Activated naive CD4-positive, alpha-beta T cell treated with anti-CD3 and anti-CD28 coated beads, Interleukin-2, amount 10 ng/mL, durations not matched to agents 7 days and 5 days (primary cell): Measurements from ENCODE around the gene CAMTA1.
A peak's percentile ranks its signal among the peaks of the same experiment; 100 is the strongest.

Experiments used
- CTCF ChIA-PET: fragments of 350-600 bp; sonication (Branson Sonifier 250); formaldehyde crosslinking; loops from one replicate; lab custom pipeline; 2021; ENCODE audit warnings: antibody characterized with exemption; lab: Charles Lee
- DNase-seq: peaks from one replicate; pipeline ENCODE4 v3.0.0-alpha.2; 2020
- H3K27ac Mint-ChIP-seq: one replicate; pipeline ENCODE4 v1.8.0; 2021; ENCODE audit warnings: mild to moderate bottlenecking, moderate library complexity, mixed read lengths
- H3K27me3 Mint-ChIP-seq: one replicate; pipeline ENCODE4 v1.8.0; 2021; ENCODE audit warnings: mild to moderate bottlenecking, mixed read lengths
- H3K36me3 Mint-ChIP-seq: one replicate; pipeline ENCODE4 v1.8.0; 2021; ENCODE audit warnings: mixed read lengths
- H3K4me1 Mint-ChIP-seq: one replicate; pipeline ENCODE4 v1.8.0; 2021; ENCODE audit warnings: mixed read lengths
- H3K4me3 Mint-ChIP-seq: one replicate; pipeline ENCODE4 v1.8.0; 2021; ENCODE audit warnings: mild to moderate bottlenecking, moderate library complexity, mixed read lengths
- H3K9me3 Mint-ChIP-seq: one replicate; pipeline ENCODE4 v1.8.0; 2021; ENCODE audit warnings: mixed read lengths

Gene CAMTA1

GRCh38 chr1:7744882-7745281, 959.6 kb downstream of the CAMTA1 start:
- Mint-ChIP-seq H3K9me3 (no peaks in the 10 kb centered on the region), H3K36me3 (no peaks in the 10 kb centered on the region), H3K4me3 (no peak overlapping the region), H3K27me3 (peaks cover 8% of the 10 kb centered on the region), H3K4me1 (no peaks in the 10 kb centered on the region), H3K27ac (no peak overlapping the region)
- CTCF ChIA-PET = interaction anchor here (1.1 kb wide), 1 partner anchor 76 kb away, joined by 4 read pairs; no protein-coding TSS in a partner anchor
- no peak for DNase-seq

DNA sequence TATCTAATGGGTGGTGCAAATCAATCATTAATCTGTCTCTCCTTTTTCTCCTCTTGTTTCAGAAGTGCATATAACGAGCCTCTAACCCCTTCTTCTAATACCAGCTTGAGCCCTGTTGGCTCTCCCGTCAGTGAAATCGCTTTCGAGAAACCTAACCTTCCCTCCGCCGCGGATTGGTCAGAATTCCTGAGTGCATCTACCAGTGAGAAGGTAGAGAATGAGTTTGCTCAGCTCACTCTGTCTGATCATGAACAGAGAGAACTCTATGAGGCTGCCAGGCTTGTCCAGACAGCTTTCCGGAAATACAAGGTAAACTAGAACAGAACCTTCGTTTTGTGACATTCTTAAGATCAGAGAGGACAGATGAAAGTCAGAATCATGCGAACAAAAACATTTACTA, 960.5 kb downstream of the CAMTA1 start:
- no peak for DNase-seq
- CTCF ChIA-PET = interaction anchor here (1.1 kb wide), 1 partner anchor 77 kb away, joined by 4 read pairs; no protein-coding TSS in a partner anchor
- no peaks in the 10 kb centered on the region for H3K36me3 Mint-ChIP-seq
- no peaks in the 10 kb centered on the region for H3K4me1 Mint-ChIP-seq
- no peak overlapping the region for H3K27ac Mint-ChIP-seq
- H3K27me3 Mint-ChIP-seq = peaks cover 8% of the 10 kb centered on the region
- no peak overlapping the region for H3K4me3 Mint-ChIP-seq
- H3K9me3 Mint-ChIP-seq = no peaks in the 10 kb centered on the region

DNA sequence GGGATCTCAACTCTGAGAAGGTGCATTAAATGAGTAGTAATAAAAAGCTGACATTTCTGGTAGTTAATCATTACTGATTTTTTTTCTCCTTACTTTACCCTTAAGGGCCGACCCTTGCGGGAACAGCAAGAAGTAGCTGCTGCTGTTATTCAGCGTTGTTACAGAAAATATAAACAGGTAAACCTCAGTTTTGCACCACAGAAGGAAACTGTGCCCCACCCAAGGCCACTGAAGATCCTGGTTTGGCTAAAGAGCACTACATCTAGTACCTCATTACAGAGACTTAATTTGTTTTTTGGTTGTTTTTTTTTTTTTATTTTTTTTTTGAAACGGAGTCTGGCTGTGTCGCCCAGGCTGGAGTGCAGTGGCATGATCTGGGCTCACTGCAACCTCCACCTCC, 962.4 kb downstream of the CAMTA1 start:
- H3K4me3 Mint-ChIP-seq = no peak overlapping the region
- peaks cover 3% of the 10 kb centered on the region for H3K4me1 Mint-ChIP-seq
- H3K27me3 Mint-ChIP-seq = peaks cover 8% of the 10 kb centered on the region
- CTCF ChIA-PET = interaction anchor here (1.1 kb wide), 1 partner anchor 79 kb away, joined by 6 read pairs; no protein-coding TSS in a partner anchor
- H3K36me3 Mint-ChIP-seq = no peaks in the 10 kb centered on the region
- H3K9me3 Mint-ChIP-seq = no peaks in the 10 kb centered on the region
- no peak for DNase-seq
- H3K27ac Mint-ChIP-seq = no peak overlapping the region

DNA sequence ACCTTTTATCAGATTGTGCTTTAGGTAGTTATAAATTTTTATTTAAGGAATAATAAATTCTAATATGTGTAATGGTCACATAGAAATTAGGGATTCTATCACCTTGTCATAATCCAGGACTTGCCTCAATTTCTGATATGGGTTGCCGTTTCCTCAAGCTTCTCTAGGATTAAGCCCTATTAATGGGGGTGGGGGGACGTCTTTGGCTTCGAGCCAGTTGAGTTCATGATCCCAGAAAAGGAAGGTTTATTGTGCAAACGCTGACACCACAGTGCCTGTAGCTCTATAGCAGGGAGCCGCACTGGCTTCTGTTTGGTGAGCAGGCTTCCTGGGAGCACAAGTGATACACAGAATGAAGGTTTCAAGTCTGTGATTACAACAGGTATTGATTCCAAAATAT, 963.9 kb downstream of the CAMTA1 start:
- H3K9me3 Mint-ChIP-seq = no peaks in the 10 kb centered on the region

DNA sequence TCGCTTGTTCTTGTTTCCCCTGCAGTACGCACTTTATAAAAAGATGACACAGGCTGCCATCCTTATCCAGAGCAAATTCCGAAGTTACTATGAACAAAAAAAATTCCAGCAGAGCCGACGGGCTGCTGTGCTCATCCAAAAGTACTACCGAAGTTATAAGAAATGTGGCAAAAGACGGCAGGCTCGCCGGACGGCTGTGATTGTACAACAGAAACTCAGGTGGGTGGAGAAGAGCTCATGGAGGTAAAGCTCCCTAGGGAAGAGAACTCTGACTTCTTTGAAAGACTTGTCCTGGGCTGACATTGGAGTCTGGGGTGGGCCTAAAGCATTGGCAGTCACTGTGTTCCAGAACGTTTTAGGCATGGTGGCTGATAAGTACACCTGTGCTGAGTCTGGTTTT, 965.9 kb downstream of the CAMTA1 start:
- H3K4me3 Mint-ChIP-seq = no peak overlapping the region
- H3K27me3 Mint-ChIP-seq = peaks cover 13% of the 10 kb centered on the region
- H3K9me3 Mint-ChIP-seq = no peaks in the 10 kb centered on the region
- no peak overlapping the region for H3K27ac Mint-ChIP-seq
- H3K36me3 Mint-ChIP-seq = no peaks in the 10 kb centered on the region
- DNase-seq = no peak
- H3K4me1 Mint-ChIP-seq = peaks cover 13% of the 10 kb centered on the region
- CTCF ChIA-PET = interaction anchor here (2.0 to 7.5 kb wide), 2 partner anchors 9 to 82 kb away, joined by 11 to 297 read pairs; no protein-coding TSS in a partner anchor

More for the DNA sequence above, 963.9 kb downstream of the CAMTA1 start:
- Mint-ChIP-seq H3K4me3 (no peak overlapping the region), H3K4me1 (peaks cover 10% of the 10 kb centered on the region), H3K36me3 (no peaks in the 10 kb centered on the region), H3K27me3 (peaks cover 13% of the 10 kb centered on the region), H3K27ac (no peak overlapping the region)
- DNase-seq = no peak
- CTCF ChIA-PET = interaction anchor here (1.1 to 7.5 kb wide), 2 partner anchors 80 to 153 kb away, joined by 3 to 297 read pairs; no protein-coding TSS in a partner anchor

DNA sequence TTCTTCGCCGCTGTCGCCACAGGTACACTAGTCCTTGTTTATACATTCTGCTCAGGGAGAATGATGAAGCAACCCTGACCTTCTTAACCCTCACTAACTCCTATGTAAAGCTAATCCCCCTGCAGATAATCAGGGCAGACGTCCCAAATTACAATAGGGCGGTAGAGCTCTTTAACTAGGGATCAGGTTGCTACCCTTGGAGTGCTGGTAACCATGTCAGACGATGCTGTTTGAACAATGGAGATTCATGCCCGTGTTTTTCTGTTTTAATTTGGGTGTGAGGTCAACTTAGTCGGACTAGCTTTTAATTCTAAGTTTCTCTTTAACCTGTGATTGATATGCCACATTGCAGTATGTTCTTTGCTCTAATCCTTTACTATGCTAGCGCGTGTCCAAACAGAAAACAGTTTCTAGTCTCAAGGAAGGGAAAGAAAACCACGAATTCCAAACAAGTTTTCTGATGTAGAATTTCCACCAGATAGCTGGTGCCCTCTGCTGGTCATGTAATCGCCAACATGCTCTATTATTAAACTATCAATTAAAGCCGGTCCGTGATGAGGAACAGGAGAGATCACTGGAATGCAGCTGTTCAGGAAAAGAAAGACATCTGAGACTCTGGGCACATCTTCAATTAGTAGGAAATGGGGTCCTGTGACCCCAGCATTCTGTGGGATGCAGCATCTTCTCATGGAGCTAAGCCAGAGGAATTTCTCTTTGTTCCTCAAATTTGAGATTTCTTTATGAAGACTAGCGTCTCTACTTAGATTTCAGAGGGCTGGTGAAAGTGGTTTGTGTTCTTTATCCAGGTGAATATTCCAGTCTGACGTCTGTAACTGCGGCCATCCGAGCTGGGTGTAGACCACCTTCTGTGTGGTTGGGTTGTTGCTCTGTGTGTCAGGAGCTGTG, 967.5 kb downstream of the CAMTA1 start:
- H3K27me3 Mint-ChIP-seq = peaks cover 13% of the 10 kb centered on the region
- CTCF ChIA-PET = interaction anchor here (0.6 to 7.5 kb wide), 24 partner anchors 9 to 167 kb away, joined by 3 to 297 read pairs (median 4); partner anchors contain the start of gene VAMP3
- H3K9me3 Mint-ChIP-seq = no peaks in the 10 kb centered on the region
- H3K27ac Mint-ChIP-seq = no peak overlapping the region
- peaks cover 13% of the 10 kb centered on the region for H3K4me1 Mint-ChIP-seq
- no peaks in the 10 kb centered on the region for H3K36me3 Mint-ChIP-seq
- DNase-seq = peak; percentile 62
- no peak overlapping the region for H3K4me3 Mint-ChIP-seq

GRCh38 chr1:7753641-7754040, 968.4 kb downstream of the CAMTA1 start:
- H3K36me3 Mint-ChIP-seq = no peaks in the 10 kb centered on the region
- no peaks in the 10 kb centered on the region for H3K9me3 Mint-ChIP-seq
- H3K27ac Mint-ChIP-seq = no peak overlapping the region
- peaks cover 13% of the 10 kb centered on the region for H3K4me1 Mint-ChIP-seq
- no peak for DNase-seq
- H3K27me3 Mint-ChIP-seq = peaks cover 10% of the 10 kb centered on the region
- H3K4me3 Mint-ChIP-seq = no peak overlapping the region
- CTCF ChIA-PET = interaction anchor here (0.7 to 7.5 kb wide), 14 partner anchors 8 to 187 kb away, joined by 3 to 297 read pairs (median 7); partner anchors contain the start of genes TNFRSF9 and VAMP3

DNA sequence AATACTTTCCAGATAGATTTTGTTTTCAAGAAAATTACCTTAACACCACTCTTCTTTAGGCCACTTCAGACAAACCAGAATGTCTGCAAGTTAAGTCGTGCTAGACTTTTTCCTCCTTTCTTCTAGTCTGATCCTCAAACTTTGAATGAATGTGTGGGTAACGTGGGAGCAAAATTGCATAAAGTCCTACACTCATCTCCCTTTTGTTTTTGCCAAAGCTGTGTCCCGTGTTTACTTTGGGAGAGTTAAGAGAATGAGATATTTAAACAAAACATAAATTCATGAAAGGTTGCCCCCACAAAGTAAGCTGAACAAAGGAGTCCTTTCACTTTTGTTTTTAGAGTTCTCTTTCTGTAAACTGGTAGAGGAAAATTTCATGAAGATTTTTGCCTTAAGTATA, 969.0 kb downstream of the CAMTA1 start:
- CTCF ChIA-PET = interaction anchor here (0.7 to 7.5 kb wide), 7 partner anchors 8 to 186 kb away, joined by 3 to 297 read pairs (median 15); partner anchors contain the start of genes TNFRSF9 and VAMP3
- Mint-ChIP-seq H3K27ac (no peak overlapping the region), H3K36me3 (no peaks in the 10 kb centered on the region), H3K4me3 (no peak overlapping the region), H3K27me3 (peaks cover 10% of the 10 kb centered on the region), H3K9me3 (no peaks in the 10 kb centered on the region), H3K4me1 (peaks cover 13% of the 10 kb centered on the region)
- no peak for DNase-seq

GRCh38 chr1:7755448-7755847, 970.2 kb downstream of the CAMTA1 start:
- H3K27me3 Mint-ChIP-seq = peaks cover 5% of the 10 kb centered on the region
- H3K4me3 Mint-ChIP-seq = no peak overlapping the region
- no peak for DNase-seq
- no peaks in the 10 kb centered on the region for H3K9me3 Mint-ChIP-seq
- CTCF ChIA-PET = interaction anchor here (1.1 to 7.5 kb wide), 2 partner anchors 9 to 86 kb away, joined by 3 to 297 read pairs; no protein-coding TSS in a partner anchor
- H3K4me1 Mint-ChIP-seq = peaks cover 13% of the 10 kb centered on the region
- no peaks in the 10 kb centered on the region for H3K36me3 Mint-ChIP-seq
- H3K27ac Mint-ChIP-seq = no peak overlapping the region

- H3K27ac Mint-ChIP-seq = no peak overlapping the region
- no peak overlapping the region for H3K4me3 Mint-ChIP-seq
- H3K27me3 Mint-ChIP-seq = peaks cover 13% of the 10 kb centered on the region
- H3K9me3 Mint-ChIP-seq = no peaks in the 10 kb centered on the region
- DNase-seq = no peak
- H3K36me3 Mint-ChIP-seq = no peaks in the 10 kb centered on the region
- no peaks in the 10 kb centered on the region for H3K4me1 Mint-ChIP-seq
- CTCF ChIA-PET = interaction anchor here (3.2 kb wide), 1 partner anchor 7 kb away, joined by 18 read pairs; no protein-coding TSS in a partner anchor
Measured at GRCh38 chr1:7760245-7760644, 975.0 kb downstream of the CAMTA1 start.

- Mint-ChIP-seq H3K4me1 (no peaks in the 10 kb centered on the region), H3K4me3 (no peak overlapping the region), H3K27me3 (peaks cover 17% of the 10 kb centered on the region), H3K36me3 (no peaks in the 10 kb centered on the region), H3K27ac (no peak overlapping the region), H3K9me3 (no peaks in the 10 kb centered on the region)
- DNase-seq = no peak
- CTCF ChIA-PET = interaction anchor here (3.2 kb wide), 1 partner anchor 8 kb away, joined by 18 read pairs; no protein-coding TSS in a partner anchor
Measured at GRCh38 chr1:7761103-7761502, 975.8 kb downstream of the CAMTA1 start.

DNA sequence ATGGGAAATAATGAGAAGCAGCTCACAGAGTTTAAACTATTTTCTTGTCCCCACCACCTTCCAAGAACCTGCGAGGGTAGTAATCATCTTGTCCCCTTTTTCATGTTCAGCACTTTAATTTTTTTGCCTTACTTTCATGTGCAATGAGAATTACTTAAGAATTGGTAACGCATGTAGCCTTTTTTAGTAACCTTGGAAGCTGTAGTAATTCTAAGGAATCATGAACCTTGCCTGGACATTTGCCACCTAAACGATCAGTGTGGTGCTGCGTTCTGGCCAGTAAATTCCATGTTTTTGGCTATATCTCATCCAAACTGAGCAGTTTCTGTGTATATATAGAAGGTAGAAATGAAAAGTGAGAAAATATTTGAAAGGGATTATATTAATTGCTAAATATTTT, 981.9 kb downstream of the CAMTA1 start:
- Mint-ChIP-seq H3K4me3 (no peak overlapping the region), H3K4me1 (peaks cover 10% of the 10 kb centered on the region), H3K27ac (no peak overlapping the region), H3K27me3 (peaks cover 38% of the 10 kb centered on the region), H3K36me3 (peaks cover 4% of the 10 kb centered on the region), H3K9me3 (no peaks in the 10 kb centered on the region)
- CTCF ChIA-PET = interaction anchor here (2.1 kb wide), 1 partner anchor 15 kb away, joined by 7 read pairs; no protein-coding TSS in a partner anchor
- DNase-seq = no peak

DNA sequence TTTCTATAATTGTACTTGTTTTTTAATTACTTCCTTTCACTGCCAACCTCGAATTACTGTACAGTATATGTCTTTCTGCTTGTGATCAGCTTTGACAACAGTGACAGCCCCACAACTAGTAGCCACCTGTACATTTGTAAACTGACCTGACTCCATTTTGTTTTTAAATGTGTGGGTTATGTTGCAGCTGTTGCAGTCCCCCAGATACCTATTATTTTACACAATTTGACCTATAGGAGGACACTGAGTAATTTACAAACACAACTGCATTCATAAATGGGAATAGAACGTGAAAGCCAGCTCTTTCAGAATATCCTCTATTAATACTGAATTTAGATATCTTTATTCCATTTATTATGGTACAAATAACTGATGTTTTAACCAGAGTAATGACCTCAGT, 983.3 kb downstream of the CAMTA1 start:
- H3K36me3 Mint-ChIP-seq = peaks cover 14% of the 10 kb centered on the region
- DNase-seq = no peak
- H3K27me3 Mint-ChIP-seq = peaks cover 38% of the 10 kb centered on the region
- H3K4me1 Mint-ChIP-seq = peaks cover 24% of the 10 kb centered on the region
- CTCF ChIA-PET = interaction anchor here (0.7 to 2.3 kb wide), 4 partner anchors 16 to 246 kb away, joined by 3 to 15 read pairs (median 3); no protein-coding TSS in a partner anchor
- H3K9me3 Mint-ChIP-seq = no peaks in the 10 kb centered on the region
- no peak overlapping the region for H3K4me3 Mint-ChIP-seq
- no peak overlapping the region for H3K27ac Mint-ChIP-seq
